SH-SY5Y (cell line): ENCODE data around the gene NECTIN1.

Source experiments
- GATA2 ChIP-seq: IDR thresholded peaks from 2 replicates; pipeline ENCODE4 v1.6.1; 2011; ENCODE audit warnings: mild to moderate bottlenecking, low read depth, low read length
- GATA3 ChIP-seq: IDR thresholded peaks from 2 replicates; pipeline ENCODE4 v1.6.1; 2011; ENCODE audit warnings: low read depth, mild to moderate bottlenecking, low read length, moderate library complexity

Gene NECTIN1

GRCh38 chr11:119680541-119681360 lies 48.2 kb downstream of the NECTIN1 start:
- TF ChIP-seq GATA3 (no peak), GATA2 (no peak)

DNA sequence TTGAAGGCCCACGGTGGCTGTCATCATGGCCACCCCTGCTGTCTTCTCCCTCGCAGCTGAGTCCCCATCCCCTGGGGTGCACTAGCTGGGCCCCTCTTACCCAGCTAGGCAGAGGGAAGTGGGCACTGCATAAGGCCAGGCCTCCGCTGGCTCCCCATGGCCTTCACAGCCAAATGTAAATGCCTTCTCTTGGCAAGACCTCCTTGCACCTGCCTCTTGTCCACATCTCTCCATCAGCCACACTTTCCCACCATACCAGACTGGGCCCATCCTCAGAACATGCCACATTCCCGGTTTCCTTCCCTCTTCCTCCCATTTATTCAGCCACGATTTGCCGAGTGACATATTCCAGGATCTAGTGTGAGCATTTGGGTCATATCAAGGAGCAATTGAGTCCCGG lies 49.7 kb downstream of the NECTIN1 start:
- no peak for TF ChIP-seq GATA2
- no peak for TF ChIP-seq GATA3

DNA sequence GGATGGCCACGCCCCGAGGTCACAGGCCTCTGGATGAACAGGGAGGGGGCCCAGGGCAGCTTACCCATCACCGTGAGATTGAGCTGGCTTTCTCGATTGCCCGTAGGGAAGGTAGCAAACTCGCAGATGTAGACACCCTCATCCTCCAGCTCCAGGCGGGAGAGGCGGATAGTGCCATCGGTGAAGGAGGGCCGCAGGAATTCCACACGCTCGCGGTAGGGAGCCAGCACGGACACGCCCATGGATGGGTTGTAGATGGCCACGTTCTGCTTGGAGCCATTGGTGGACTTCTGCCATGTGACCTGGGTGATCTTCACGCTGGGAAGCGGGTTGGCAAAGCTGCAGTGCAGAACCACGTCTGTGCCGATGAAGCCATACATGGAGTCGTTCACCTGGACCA lies 50.6 kb downstream of the NECTIN1 start:
- TF ChIP-seq GATA3 (no peak), GATA2 (no peak)

DNA sequence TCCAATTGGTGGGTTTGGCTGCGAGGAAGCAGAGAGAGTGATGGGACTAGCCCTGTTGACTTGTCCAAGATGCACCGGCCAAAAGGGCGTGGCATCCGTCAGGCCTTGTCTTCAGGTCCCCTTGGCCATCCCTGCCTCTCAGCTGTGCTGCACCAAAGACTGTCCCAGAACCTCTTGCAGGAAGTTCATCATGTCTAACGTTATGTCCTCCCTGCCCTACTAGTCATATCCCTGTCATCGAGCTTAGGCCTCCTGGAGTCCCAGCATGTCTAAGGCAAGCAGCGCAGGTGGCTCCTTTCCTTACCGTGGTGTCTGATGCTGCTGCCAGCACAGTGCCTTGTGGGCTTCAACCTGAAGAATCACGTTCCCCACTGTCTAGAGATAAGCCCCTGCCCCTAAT lies 51.2 kb downstream of the NECTIN1 start:
- no peak for TF ChIP-seq GATA3
- TF ChIP-seq GATA2: no peak

- no peak for TF ChIP-seq GATA3
- no peak for TF ChIP-seq GATA2
These were observed 52.5 kb downstream of the NECTIN1 start for GRCh38 chr11:119676461-119677020.

GRCh38 chr11:119673759-119674336 lies 55.2 kb downstream of the NECTIN1 start:
- TF ChIP-seq GATA3 (no peak), GATA2 (no peak)

DNA sequence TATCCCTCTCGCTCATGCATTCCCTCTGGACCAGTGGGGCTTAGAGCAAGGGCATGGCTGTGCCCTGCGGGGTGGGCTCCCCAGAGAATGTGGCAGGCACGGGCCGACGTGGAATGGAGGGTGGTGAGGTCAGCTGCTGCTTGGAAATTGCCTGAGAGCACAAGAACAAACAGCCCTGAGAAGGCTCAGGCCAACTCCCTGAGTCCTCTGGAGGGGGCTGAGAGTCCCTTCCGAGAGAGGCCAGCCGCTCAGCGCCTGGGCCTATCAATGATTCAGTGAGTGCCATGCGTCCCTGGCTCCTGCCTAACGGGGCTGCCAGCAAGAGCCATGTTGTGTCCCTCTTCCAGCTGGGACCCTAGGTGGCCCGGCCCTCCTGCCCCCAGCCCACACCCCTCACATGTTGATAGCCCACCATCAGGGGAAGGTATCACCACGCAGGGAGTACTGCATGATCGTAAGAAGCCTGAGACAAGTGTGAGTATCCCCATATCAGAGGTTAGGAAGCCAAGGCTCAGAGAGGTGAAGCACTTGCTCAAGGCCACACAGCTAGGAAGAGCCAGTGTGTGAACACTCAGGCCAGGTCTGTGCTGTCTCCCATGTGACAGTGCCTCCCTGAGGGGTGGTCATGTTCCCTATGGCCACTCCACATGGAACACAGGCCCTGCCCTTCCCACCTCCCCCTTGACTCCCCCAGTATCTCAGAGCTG lies 55.8 kb downstream of the NECTIN1 start:
- TF ChIP-seq GATA3: no peak
- no peak for TF ChIP-seq GATA2

- TF ChIP-seq GATA2: no peak
- no peak for TF ChIP-seq GATA3
These were observed 56.4 kb downstream of the NECTIN1 start for GRCh38 chr11:119672597-119672996.

DNA sequence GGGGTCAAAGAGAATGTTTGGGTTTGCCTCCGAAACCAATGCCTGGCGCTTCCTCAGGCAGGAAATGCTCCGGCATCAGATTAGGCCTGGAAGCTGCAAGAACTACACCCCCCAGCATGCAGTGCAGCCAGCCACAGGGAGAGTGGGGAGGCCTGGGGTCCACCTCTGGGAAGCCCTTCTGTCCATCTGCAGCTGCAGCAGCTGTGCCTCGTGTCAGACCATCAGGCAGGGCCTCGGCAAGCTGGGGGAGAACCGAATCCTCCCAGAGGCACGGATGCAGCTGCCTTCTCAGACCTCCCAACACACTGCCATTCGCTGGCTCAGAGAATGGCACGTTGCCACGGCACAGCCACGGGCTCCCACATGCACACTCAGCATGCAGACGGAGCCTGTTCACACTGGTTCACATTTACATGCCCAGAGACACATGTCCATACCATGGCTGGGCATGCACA lies 57.4 kb downstream of the NECTIN1 start:
- TF ChIP-seq GATA3 (no peak), GATA2 (peak; percentile 51)

DNA sequence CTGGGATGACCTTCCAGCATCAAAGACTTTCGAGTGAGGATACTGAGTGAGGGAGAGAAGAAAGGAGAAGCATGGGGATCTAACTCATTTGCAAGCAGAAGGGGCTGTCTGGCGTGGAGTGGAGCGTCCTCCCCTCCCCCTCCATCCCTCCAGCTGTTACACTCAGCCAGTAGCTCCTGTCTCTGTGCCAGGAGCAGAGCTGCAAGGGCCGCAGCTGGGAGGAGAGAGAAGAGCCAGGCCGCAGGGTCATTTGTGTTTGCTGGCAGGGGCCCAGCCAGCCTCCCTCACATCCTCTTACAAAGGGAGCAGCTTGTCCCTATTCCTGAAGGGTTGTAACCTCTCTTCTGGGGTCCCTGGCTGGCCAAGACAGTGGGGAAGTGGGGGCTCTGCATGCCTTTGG lies 57.9 kb downstream of the NECTIN1 start:
- no peak for TF ChIP-seq GATA3
- TF ChIP-seq GATA2: no peak

DNA sequence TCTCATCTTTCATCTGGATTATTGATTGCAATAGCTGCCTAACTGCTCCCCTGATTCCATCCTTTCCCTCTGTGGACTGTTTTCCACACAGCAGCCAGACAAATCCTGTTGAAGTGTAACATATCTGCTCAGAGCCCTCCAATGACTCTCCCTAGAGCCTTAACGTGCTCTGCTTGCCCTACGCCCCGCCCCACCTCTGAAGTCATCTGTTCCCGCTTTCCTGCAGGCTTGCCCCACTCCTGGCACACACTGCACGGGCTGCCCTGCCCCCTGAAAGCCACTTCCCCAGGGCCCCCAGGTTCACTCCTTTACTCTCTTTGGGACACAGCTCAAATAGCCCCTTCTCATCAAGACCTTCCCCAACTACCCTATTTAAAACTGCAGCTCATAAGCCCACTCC lies 59.5 kb downstream of the NECTIN1 start:
- TF ChIP-seq GATA2 (no peak), GATA3 (no peak)

- no peak for TF ChIP-seq GATA3
- TF ChIP-seq GATA2: no peak
These were observed 60.3 kb downstream of the NECTIN1 start for GRCh38 chr11:119668676-119669075.

DNA sequence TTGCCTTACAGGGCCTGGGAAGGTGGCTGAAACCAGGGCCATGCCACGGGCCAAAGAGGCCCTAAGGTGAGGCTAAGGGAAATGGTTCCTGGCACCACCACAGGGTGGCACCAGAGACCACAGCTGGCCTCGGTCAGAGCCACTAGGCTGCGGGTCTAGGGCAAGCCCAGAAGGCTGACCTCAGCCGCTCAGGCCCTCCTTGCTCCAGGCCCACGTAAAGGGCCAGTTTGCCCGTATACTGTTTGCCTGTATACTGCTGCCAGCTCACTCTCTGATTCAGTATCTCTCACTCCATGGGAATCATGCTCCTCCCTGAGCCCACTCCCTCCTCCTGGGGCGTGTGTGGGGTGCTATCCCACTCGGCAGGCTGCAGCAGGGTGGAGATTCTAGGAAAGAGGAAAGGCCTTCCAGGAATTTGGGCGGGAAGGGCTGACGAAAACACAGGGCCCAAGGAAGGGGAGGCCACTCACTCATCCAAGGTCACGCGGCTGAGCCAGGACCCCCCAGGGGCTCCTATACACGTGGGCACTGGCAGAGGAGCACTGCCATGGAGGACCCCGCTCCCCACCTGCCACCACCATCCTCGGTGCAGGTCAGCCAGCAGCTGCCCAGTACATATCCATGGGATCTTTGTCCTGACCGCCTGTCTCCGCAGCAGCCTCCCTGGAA lies 62.4 kb downstream of the NECTIN1 start:
- TF ChIP-seq GATA3 (no peak), GATA2 (no peak)

DNA sequence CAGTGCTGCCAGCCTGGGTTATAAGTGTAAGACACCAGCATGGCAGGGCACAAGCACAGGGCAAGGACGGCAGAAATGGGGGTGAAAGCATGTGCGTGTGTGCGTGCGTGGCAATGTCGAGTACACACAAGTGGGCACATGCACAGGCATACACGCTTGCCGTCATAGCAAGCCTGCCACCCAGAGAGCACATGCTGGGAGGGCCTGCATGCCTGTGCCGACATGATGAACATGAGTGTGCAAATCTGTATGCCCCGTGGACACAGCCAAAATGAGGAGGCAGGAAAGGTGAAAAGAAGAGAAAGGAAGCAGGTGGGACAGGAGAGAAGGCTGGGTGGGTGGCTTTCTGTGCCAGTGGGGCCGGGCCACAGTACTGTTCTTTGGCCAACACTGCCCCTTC lies 62.9 kb downstream of the NECTIN1 start:
- TF ChIP-seq GATA3 (no peak), GATA2 (no peak)
